HG02678 (cell line): ENCODE measurements around the gene FUT3.

Experiments
- ATAC-seq: cut with Tn5 transposase; IDR thresholded peaks from one replicate; pipeline ENCODE4 v1.9.1; 2021; ENCODE audit warnings: mild to moderate bottlenecking, moderate library complexity; ENCODE audit not compliant: unreplicated experiment

Gene FUT3

GRCh38 chr19:5826531-5827341 is 24.5 kb downstream of the FUT3 start:
- no peak for ATAC-seq

- no peak for ATAC-seq
Observed at GRCh38 chr19:5825178-5825577, 26.1 kb downstream of the FUT3 start.

- no peak for ATAC-seq
Observed at GRCh38 chr19:5824751-5825150, 26.5 kb downstream of the FUT3 start.

- no peak for ATAC-seq
Observed at GRCh38 chr19:5823579-5824281, 27.5 kb downstream of the FUT3 start.

- ATAC-seq, result no peak
Observed at GRCh38 chr19:5822181-5822844, 28.9 kb downstream of the FUT3 start.

- no peak for ATAC-seq
Observed at GRCh38 chr19:5821521-5822180, 29.6 kb downstream of the FUT3 start.

- ATAC-seq, result no peak
Observed at GRCh38 chr19:5820785-5821184, 30.5 kb downstream of the FUT3 start.

GRCh38 chr19:5818594-5818993 is 32.7 kb downstream of the FUT3 start:
- no peak for ATAC-seq

- ATAC-seq, result no peak
Observed at GRCh38 chr19:5817218-5817617, 34.0 kb downstream of the FUT3 start.

- no peak for ATAC-seq
Observed at GRCh38 chr19:5814852-5815246, 36.4 kb downstream of the FUT3 start.

- no peak for ATAC-seq
Observed at GRCh38 chr19:5814123-5814851, 37.0 kb downstream of the FUT3 start.

GRCh38 chr19:5811117-5811516 is 40.1 kb downstream of the FUT3 start:
- no peak for ATAC-seq

- ATAC-seq, result no peak
Observed at GRCh38 chr19:5809469-5809868, 41.8 kb downstream of the FUT3 start.

- ATAC-seq, result no peak
Observed at GRCh38 chr19:5809053-5809452, 42.2 kb downstream of the FUT3 start.

GRCh38 chr19:5808120-5808816 is 43.0 kb downstream of the FUT3 start:
- ATAC-seq, result no peak

GRCh38 chr19:5806905-5807304 is 44.3 kb downstream of the FUT3 start:
- no peak for ATAC-seq

GRCh38 chr19:5806133-5806489 is 45.1 kb downstream of the FUT3 start:
- ATAC-seq, result no peak

GRCh38 chr19:5805462-5806132 is 45.7 kb downstream of the FUT3 start:
- no peak for ATAC-seq
